GM12865 (cell line): ENCODE results near the gene S100A7A.
"Not testable (repeated sequence)": the region's sequence is repeated elsewhere in the genome, so short reads cannot be mapped to it uniquely, and the experiment has no call there.

ENCODE experiments used
- DNase-seq: peaks from one replicate; pipeline ENCODE4 v3.0.0; 2010; ENCODE audit warnings: low read depth
- H3K4me3 ChIP-seq: 2 replicates; pipeline ENCODE4 v1.5.1; 2011; ENCODE audit warnings: mild to moderate bottlenecking, low read depth, low read length, control low read depth
- CTCF ChIP-seq: IDR thresholded peaks from 2 replicates; pipeline ENCODE4 v1.5.1; 2011; ENCODE audit warnings: low read length, control low read depth, low read depth, inconsistent platforms; ENCODE audit not compliant: insufficient read depth; ENCODE audit errors: missing control alignments

S100A7A gene

GRCh38 chr1:153404768-153405167 lies 11.6 kb upstream of the S100A7A start:
- peak; percentile 55 for TF ChIP-seq CTCF
- DNase-seq, result peak; percentile 38
- no peak overlapping the region for H3K4me3 ChIP-seq

GRCh38 chr1:153405825-153406599 lies 10.3 kb upstream of the S100A7A start:
- not testable (repeated sequence) for H3K4me3 ChIP-seq, DNase-seq

- H3K4me3 ChIP-seq, DNase-seq: not testable (repeated sequence)
Measured at GRCh38 chr1:153407274-153407673, 9.0 kb upstream of the S100A7A start.

GRCh38 chr1:153413961-153414360 lies 2.4 kb upstream of the S100A7A start:
- DNase-seq, H3K4me3 ChIP-seq: not testable (repeated sequence)

- H3K4me3 ChIP-seq, result no peak overlapping the region
- TF ChIP-seq CTCF, result no peak
- no peak for DNase-seq
Measured at GRCh38 chr1:153417136-153417888, 992 bp downstream of the S100A7A start.

GRCh38 chr1:153418758-153419435 lies 2.6 kb downstream of the S100A7A start:
- not testable (repeated sequence) for DNase-seq, H3K4me3 ChIP-seq

GRCh38 chr1:153419436-153419793 lies 3.1 kb downstream of the S100A7A start:
- not testable (repeated sequence) for DNase-seq

GRCh38 chr1:153420306-153420705 lies 4.0 kb downstream of the S100A7A start:
- no peak for TF ChIP-seq CTCF
- DNase-seq, result no peak
- no peak overlapping the region for H3K4me3 ChIP-seq

More at GRCh38 chr1:153419436-153419793, 3.1 kb downstream of the S100A7A start:
- H3K4me3 ChIP-seq, result not testable (repeated sequence)

GRCh38 chr1:153422450-153423068 lies 6.2 kb downstream of the S100A7A start:
- no peak overlapping the region for H3K4me3 ChIP-seq
- TF ChIP-seq CTCF, result no peak

More at GRCh38 chr1:153422450-153423068, 6.2 kb downstream of the S100A7A start:
- DNase-seq, result peak; percentile 52
